Measurements from ENCODE around the gene KLHDC3. TPM values are rescaled to one million over a fixed set of nuclear protein-coding genes. Genes with fewer than 3 reads are reported as not detected.
A peak's percentile ranks its signal among the peaks of the same experiment; 100 is the strongest.

Gene KLHDC3
- total and polyA plus RNA-seq, 2 donors (not counting 3 experiments of a cell fraction or from before 2014, with no cell fraction given) = 84.8 to 120 TPM

- TSS peak; percentile 44 for BruUV-seq (replicated peaks)
- dilution Hi-C loops (cut with MboI; ENCODE audit: extremely low pct_ligation_motif_present, low sequenced_read_pairs) = no loop called here
- H3K27me3 ChIP-seq (ENCODE audit: control insufficient read depth in 2 of 2, insufficient read depth in 2 of 2, low read length in 2 of 2) = no peaks in the 10 kb centered on the region
- FAIRE-seq (peak; percentile 69), DNase-seq (ENCODE audit: low read depth, low spot score) (peak; percentile 53)
- H3K79me2 ChIP-seq (ENCODE audit: control insufficient read depth, insufficient read depth, low read length) = peaks cover 4% of the 10 kb centered on the region
- ChIA-PET POLR2A (interaction anchor here (0.6 to 0.8 kb wide), 2 partner anchors 39 kb away, joined by 6 to 7 read pairs; partner anchors contain the start of genes KLHDC3 and MEA1), CTCF (interaction anchor here (0.9 to 1.4 kb wide), 4 partner anchors 31 to 91 kb away, joined by 4 to 5 read pairs (median 5); partner anchors contain the start of genes KLHDC3, MEA1, PEX6 and RRP36)
- no peaks in the 10 kb centered on the region for H3K9me1 ChIP-seq (replicated peaks; ENCODE audit: control insufficient read depth, extremely low read depth, insufficient read depth, low read length)
- H3K4me1 ChIP-seq (ENCODE audit: control insufficient read depth, extremely low read depth, insufficient read depth, low read length) = peaks cover 9% of the 10 kb centered on the region
- H2AFZ ChIP-seq (ENCODE audit: low read depth, low read length) = peak overlapping the region; percentile 8
- H3K9me3 ChIP-seq (replicated peaks; ENCODE audit: control insufficient read depth, insufficient read depth, low read length) = no peaks in the 10 kb centered on the region
- H3K27ac ChIP-seq (ENCODE audit: insufficient read depth, low read depth, low read length) = peak overlapping the region; percentile 82
- H3K4me2 ChIP-seq (ENCODE audit: insufficient read depth, low read length) = peak overlapping the region; percentile 44
- H3K9ac ChIP-seq (replicated peaks; ENCODE audit: extremely low read depth, insufficient read depth, low read length) = peak overlapping the region; percentile 81
- peaks cover 0 to 13% of the 10 kb centered on the region in 2 experiments for H3K36me3 ChIP-seq (ENCODE audit: control insufficient read depth in 2 of 2, extremely low read depth in 1 of 2, insufficient read depth in 2 of 2, low read length in 2 of 2)
- intact Hi-C loops (cut with micrococcal nuclease) = loop anchor here (1.0 to 2.0 kb wide), 3 partner anchors 32 to 68 kb away; partner anchors contain the start of genes KLHDC3, PPP2R5D and RRP36
- TF ChIP-seq CTCF (IDR thresholded peaks at IDR 0.05; ENCODE audit: extremely low read depth in 1 of 2, insufficient read depth in 1 of 2, low read depth in 1 of 2, low read length in 2 of 2) (no peak), POLR2A (IDR thresholded peaks at IDR 0.05; ENCODE audit: low read depth, low read length) (no peak), EZH2 (IDR thresholded peaks at IDR 0.05; ENCODE audit: borderline replicate concordance, low read depth, low read length, severe bottlenecking) (no peak), MAX (IDR thresholded peaks at IDR 0.05; ENCODE audit: insufficient read depth, insufficient read length) (no peak), GATA2 (IDR thresholded peaks at IDR 0.05; ENCODE audit: insufficient read depth, insufficient read length, low read depth, low read length) (no peak), MYC (IDR thresholded peaks at IDR 0.05; ENCODE audit: low read depth, low read length) (no peak), JUN (IDR thresholded peaks at IDR 0.05; ENCODE audit: borderline replicate concordance, insufficient read depth, insufficient read length, low read depth) (no peak)
- peak overlapping the region; percentile 30 to 64 (median 40) for H3K4me3 ChIP-seq (replicated peaks in 1 of 3; ENCODE audit: insufficient read depth in 1 of 3, low read depth in 1 of 3, low read length in 3 of 3)
- H4K20me1 ChIP-seq (replicated peaks; ENCODE audit: control insufficient read depth, extremely low read depth, insufficient read depth, low read length) = no peaks in the 10 kb centered on the region
Measured at GRCh38 chr6:43052842-43053544, 38.9 kb downstream of the KLHDC3 start.
